GM23248 (cell line): ENCODE measurements around the gene DNAL4. TPM values are rescaled to one million over a fixed set of nuclear protein-coding genes. Genes with fewer than 3 reads are reported as not detected.
A peak's percentile ranks its signal among the peaks of the same experiment; 100 is the strongest.

Experiments
- DNase-seq: peaks from one replicate; pipeline ENCODE4 v3.0.0-alpha.2; 2015
- H2AFZ ChIP-seq: fragments of 200-600 bp; sonication (generic); 2 replicates; pipeline ENCODE4 v1.6.1; 2016; ENCODE audit warnings: antibody characterized with exemption
- H3F3A ChIP-seq: fragments of 200-600 bp; sonication (generic); 2 replicates; pipeline ENCODE4 v1.6.1; 2016; ENCODE audit warnings: mild to moderate bottlenecking, antibody characterized with exemption, mixed run types; ENCODE audit not compliant: insufficient read depth
- H3K27ac ChIP-seq: fragments of 200-600 bp; sonication (generic); 2 replicates; pipeline ENCODE4 v1.5.1; 2016; ENCODE audit warnings: mild to moderate bottlenecking
- H3K27me3 ChIP-seq: fragments of 200-600 bp; sonication (generic); replicated peaks from 2 replicates; pipeline ENCODE4 v1.6.1; 2016; ENCODE audit warnings: mild to moderate bottlenecking; ENCODE audit not compliant: insufficient read depth
- H3K36me3 ChIP-seq: fragments of 200-600 bp; sonication (generic); 2 replicates; pipeline ENCODE4 v1.6.1; 2016; ENCODE audit warnings: low read depth, mild to moderate bottlenecking
- H3K4me1 ChIP-seq: fragments of 200-600 bp; sonication (generic); 2 replicates; pipeline ENCODE4 v1.6.1; 2016; ENCODE audit warnings: mild to moderate bottlenecking; ENCODE audit not compliant: insufficient read depth
- H3K4me2 ChIP-seq: fragments of 200-600 bp; sonication (generic); one replicate; pipeline ENCODE4 v1.6.1; 2016; ENCODE audit warnings: mild to moderate bottlenecking; ENCODE audit not compliant: unreplicated experiment
- H3K4me3 ChIP-seq: fragments of 200-600 bp; sonication (generic); 2 replicates; pipeline ENCODE4 v1.5.1; 2016; ENCODE audit warnings: mild to moderate bottlenecking
- H3K79me2 ChIP-seq: fragments of 200-600 bp; sonication (generic); 2 replicates; pipeline ENCODE4 v1.6.1; 2016; ENCODE audit warnings: mild to moderate bottlenecking; ENCODE audit not compliant: insufficient read depth
- H3K9ac ChIP-seq: fragments of 200-600 bp; sonication (generic); 2 replicates; pipeline ENCODE4 v1.6.1; 2016; ENCODE audit warnings: mild to moderate bottlenecking
- H3K9me2 ChIP-seq: fragments of 200-600 bp; sonication (generic); 2 replicates; pipeline ENCODE4 v1.6.1; 2016; ENCODE audit warnings: mixed run types, mild to moderate bottlenecking, moderate library complexity; ENCODE audit not compliant: insufficient read depth
- H3K9me3 ChIP-seq: fragments of 200-600 bp; sonication (generic); one replicate; pipeline ENCODE4 v1.6.1; 2017; ENCODE audit warnings: low read depth
- H4K20me1 ChIP-seq: fragments of 200-600 bp; sonication (generic); 2 replicates; pipeline ENCODE4 v1.6.0; 2016; ENCODE audit not compliant: insufficient read depth
- EZH2 ChIP-seq: fragments of 200-600 bp; sonication (generic); IDR thresholded peaks from 2 replicates; pipeline ENCODE4 v1.6.1; 2018; ENCODE audit warnings: antibody characterized with exemption, mild to moderate bottlenecking; ENCODE audit not compliant: insufficient read depth, poor library complexity, severe bottlenecking
- EZH2phosphoT487 ChIP-seq: fragments of 200-600 bp; sonication (generic); IDR thresholded peaks from 2 replicates; pipeline ENCODE4 v1.6.1; 2018; ENCODE audit warnings: antibody characterized with exemption, moderate library complexity, mild to moderate bottlenecking, low read depth; ENCODE audit not compliant: insufficient read depth
- WGBS, 2 experiments: methylation state at CpG; one replicate each; pipeline ENCODE4 v1.1.6; 2015 to 2017; ENCODE audit warnings: low lambda C conversion rate in 2 of 2, low coverage in 1 of 2; ENCODE audit errors: missing lambda C conversion rate in 2 of 2; 5-methylcytosine and 5-hydroxymethylcytosine counted together
- in situ Hi-C: fragments of 300-500 bp; cut with MboI; formaldehyde crosslinking; loops from 2 replicates; pipeline ENCODE4 v1.15.0; 2020
- polyA plus RNA-seq: library from polyadenylated mRNA; unstranded; fragments of >200 nt; fragmentation: Nextera tagmentation; extraction: Ambion mirVana; gene quantifications from 2 replicates; pipeline ENCODE4 v1.2.1, GENCODE V29; 2016
- total RNA-seq: library from RNA; depleted of rRNA; stranded (reverse); fragments of >200 nt; shearing (Covaris generic); gene quantifications from 2 replicates; pipeline ENCODE4 v1.2.3, GENCODE V29; 2014

Gene DNAL4
- total and polyA plus RNA-seq, 2 experiments from 2014 or later, result 14.2 to 18.9 TPM

DNA sequence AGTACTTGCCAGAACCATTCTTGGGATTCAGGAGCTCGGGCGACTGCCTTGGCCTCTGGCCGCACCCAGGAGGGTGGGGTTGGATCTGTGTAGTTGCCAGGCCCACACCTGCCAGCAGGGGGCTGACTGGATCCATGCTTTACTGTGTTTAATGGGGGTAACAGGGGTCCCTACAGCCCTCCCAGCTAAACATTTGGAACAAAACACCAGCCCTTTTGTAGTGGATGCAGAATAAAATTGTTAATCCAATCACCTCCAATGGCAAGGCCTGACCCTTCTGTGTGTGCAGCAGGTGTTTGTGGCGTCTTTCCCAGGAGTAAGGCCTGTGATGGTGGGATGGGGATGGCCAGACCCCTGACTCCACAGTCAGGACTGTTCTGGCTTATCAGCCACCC, 60.6 kb downstream of the DNAL4 start:
- in situ Hi-C loops, result no loop called here
- H3K27me3 ChIP-seq, result no peaks in the 10 kb centered on the region
- TF ChIP-seq EZH2phosphoT487 (no peak), EZH2 (no peak)
- no peak overlapping the region for H3K9ac ChIP-seq
- no peak overlapping the region for H3K27ac ChIP-seq
- H3K9me3 ChIP-seq, result no peaks in the 10 kb centered on the region
- H3F3A ChIP-seq, result peaks cover 13% of the 10 kb centered on the region
- no peak overlapping the region for H3K4me2 ChIP-seq
- no peak overlapping the region for H2AFZ ChIP-seq
- no peak overlapping the region for H3K4me3 ChIP-seq
- H4K20me1 ChIP-seq, result no peaks in the 10 kb centered on the region
- H3K36me3 ChIP-seq, result peaks cover 10% of the 10 kb centered on the region; the same call in 1 of the 2 replicates
- WGBS, 2 experiments, result 66 to 67% methylated on average over 4 of the region's 4 CpGs
- DNase-seq, result peak; percentile 48
- H3K9me2 ChIP-seq, result no peaks in the 10 kb centered on the region
- peaks cover 4% of the 10 kb centered on the region for H3K4me1 ChIP-seq
- H3K79me2 ChIP-seq, result no peaks in the 10 kb centered on the region

DNA sequence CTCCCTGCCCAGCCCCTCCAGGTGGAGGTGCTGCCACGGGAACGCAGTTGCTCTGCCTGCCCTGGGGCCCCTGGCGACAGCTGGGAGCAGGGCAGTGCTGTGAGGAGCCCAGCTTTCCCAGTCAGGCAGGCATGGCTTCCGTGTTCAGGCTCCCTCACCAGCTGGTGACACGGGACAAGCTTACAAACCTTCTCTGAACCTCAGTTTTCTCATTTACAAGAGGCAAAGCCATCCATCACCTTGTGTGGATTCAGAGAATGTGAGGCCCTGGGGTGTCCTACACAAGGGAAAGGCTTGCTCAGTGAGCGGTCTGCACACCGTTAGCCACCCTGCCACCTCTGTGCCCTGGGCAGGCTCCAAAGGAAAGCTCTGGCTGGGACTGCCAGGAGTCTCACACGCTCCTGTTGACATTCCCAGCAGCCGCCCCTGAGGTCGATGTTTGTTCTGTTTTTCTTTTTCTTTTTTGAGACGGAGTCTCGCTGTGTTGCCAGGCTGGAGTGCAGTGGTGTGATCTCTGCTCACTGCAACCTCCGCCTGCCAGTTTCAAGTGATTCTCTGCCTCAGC, 61.6 kb downstream of the DNAL4 start:
- WGBS, 2 experiments, result 63 to 70% methylated on average over 13 of the region's 13 CpGs
- no peaks in the 10 kb centered on the region for H3K79me2 ChIP-seq
- no peaks in the 10 kb centered on the region for H3K9me3 ChIP-seq
- no peak overlapping the region for H3K4me2 ChIP-seq
- peaks cover 13% of the 10 kb centered on the region for H3F3A ChIP-seq
- in situ Hi-C loops, result no loop called here
- no peak overlapping the region for H2AFZ ChIP-seq
- H3K4me1 ChIP-seq, result peaks cover under 1% of the 10 kb centered on the region; the same call in 1 of the 2 replicates
- no peaks in the 10 kb centered on the region for H3K9me2 ChIP-seq
- TF ChIP-seq EZH2 (no peak), EZH2phosphoT487 (no peak)
- H4K20me1 ChIP-seq, result no peaks in the 10 kb centered on the region
- H3K36me3 ChIP-seq, result peaks cover 10% of the 10 kb centered on the region; the same call in 1 of the 2 replicates
- H3K27ac ChIP-seq, result no peak overlapping the region
- H3K27me3 ChIP-seq, result no peaks in the 10 kb centered on the region
- no peak overlapping the region for H3K4me3 ChIP-seq
- H3K9ac ChIP-seq, result no peak overlapping the region
- no peak for DNase-seq

DNA sequence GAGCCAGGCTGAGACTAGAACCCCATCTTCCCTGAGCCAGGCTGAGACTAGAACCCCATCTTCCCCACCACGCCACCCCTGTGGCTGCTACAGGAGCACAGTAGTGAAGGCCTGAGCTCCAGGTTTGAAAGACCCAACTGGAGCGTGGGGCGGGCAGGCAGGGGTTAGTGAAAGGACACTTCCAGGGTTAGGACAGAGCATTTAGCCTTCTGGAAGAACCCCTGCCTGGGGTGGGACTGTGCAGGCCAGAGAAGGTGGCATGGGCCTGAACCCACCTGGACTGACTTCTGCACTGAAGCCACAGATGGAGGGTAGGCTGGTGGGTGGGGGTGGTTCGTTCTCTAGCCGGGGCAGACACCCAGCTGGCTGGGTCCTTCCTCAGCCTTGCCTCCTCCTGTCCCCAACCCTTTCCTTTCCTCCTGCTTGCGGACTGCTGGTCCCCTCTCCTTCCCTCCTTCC, 62.2 kb downstream of the DNAL4 start:
- no peak overlapping the region for H3K4me3 ChIP-seq
- TF ChIP-seq EZH2phosphoT487 (no peak), EZH2 (no peak)
- H3K27ac ChIP-seq, result no peak overlapping the region
- no peaks in the 10 kb centered on the region for H3K9me3 ChIP-seq
- in situ Hi-C loops, result no loop called here
- no peaks in the 10 kb centered on the region for H3K27me3 ChIP-seq
- no peak overlapping the region for H3K9ac ChIP-seq
- no peak overlapping the region for H3K4me2 ChIP-seq
- peaks cover 13% of the 10 kb centered on the region; the same call in 1 of the 2 replicates for H3F3A ChIP-seq
- peaks cover 12% of the 10 kb centered on the region; the same call in 1 of the 2 replicates for H3K36me3 ChIP-seq
- no peak for DNase-seq
- H3K79me2 ChIP-seq, result no peaks in the 10 kb centered on the region
- H4K20me1 ChIP-seq, result no peaks in the 10 kb centered on the region
- H2AFZ ChIP-seq, result no peak overlapping the region
- H3K4me1 ChIP-seq, result no peaks in the 10 kb centered on the region
- 72 to 73% methylated on average over 6 of the region's 6 CpGs for WGBS, 2 experiments
- no peaks in the 10 kb centered on the region for H3K9me2 ChIP-seq

DNA sequence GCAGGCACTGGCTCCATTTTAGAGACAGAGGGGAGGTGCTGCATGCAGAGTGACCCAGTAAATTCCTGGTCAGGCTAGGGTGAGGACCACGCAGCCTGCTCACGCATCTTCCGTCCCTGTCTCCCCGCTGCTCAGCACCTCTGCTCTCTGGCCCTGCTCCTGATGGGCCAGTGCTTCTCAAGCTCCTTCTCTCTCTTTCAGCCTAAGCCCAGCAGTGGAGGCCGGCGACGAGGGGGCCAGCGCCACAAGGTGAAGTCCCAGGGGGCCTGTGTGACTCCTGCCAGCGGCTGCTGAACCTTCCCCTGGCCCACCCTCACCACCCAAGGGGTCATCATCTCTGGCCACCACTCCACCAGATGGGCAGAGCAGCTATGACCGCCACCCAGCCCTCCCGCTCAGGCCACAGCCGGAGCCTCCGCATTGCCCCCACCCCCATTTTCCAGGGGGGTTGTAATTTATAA, 63.5 kb downstream of the DNAL4 start:
- H3K36me3 ChIP-seq, result peaks cover 17% of the 10 kb centered on the region; the same call in 1 of the 2 replicates
- H4K20me1 ChIP-seq, result no peaks in the 10 kb centered on the region
- peaks cover 13% of the 10 kb centered on the region; the same call in 1 of the 2 replicates for H3F3A ChIP-seq
- H3K4me3 ChIP-seq, result no peak overlapping the region
- H3K9me3 ChIP-seq, result no peaks in the 10 kb centered on the region
- H3K4me2 ChIP-seq, result no peak overlapping the region
- H3K79me2 ChIP-seq, result no peaks in the 10 kb centered on the region
- no peaks in the 10 kb centered on the region for H3K27me3 ChIP-seq
- H3K4me1 ChIP-seq, result no peaks in the 10 kb centered on the region
- no peak overlapping the region for H3K9ac ChIP-seq
- no peak overlapping the region for H3K27ac ChIP-seq
- 92 to 96% methylated on average over 12 to 13 of the region's 13 CpGs for WGBS, 2 experiments
- in situ Hi-C loops, result no loop called here
- H2AFZ ChIP-seq, result no peak overlapping the region
- no peak for TF ChIP-seq EZH2
- H3K9me2 ChIP-seq, result no peaks in the 10 kb centered on the region
- DNase-seq, result no peak
